Measurements from ENCODE around the gene CYFIP2. TPM values are rescaled to one million over a fixed set of nuclear protein-coding genes. Genes with fewer than 3 reads are reported as not detected.

Gene CYFIP2
- total and polyA plus RNA-seq, 2 donors (not counting 1 experiment from before 2014, with no cell fraction given), result 5.0 to 27.6 TPM

DNA sequence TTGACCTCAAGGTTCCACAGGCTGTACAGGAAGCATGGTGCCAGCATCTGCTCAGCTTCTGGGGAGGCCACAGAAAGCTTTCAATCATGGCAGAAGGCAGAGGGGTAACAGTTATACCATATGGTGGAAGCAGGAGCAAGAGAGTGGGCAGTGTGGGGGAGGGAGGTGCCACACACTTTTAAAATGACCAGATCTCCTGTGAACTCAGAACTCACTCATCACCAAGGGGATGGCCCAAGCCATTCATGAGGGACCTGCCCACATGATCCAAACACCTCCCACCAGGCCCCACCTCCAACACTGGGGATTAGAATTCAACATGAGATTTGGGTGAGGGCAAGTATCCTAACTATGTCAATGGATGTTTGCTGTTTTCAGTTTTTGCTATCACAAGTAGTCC lies 16.2 kb downstream of the CYFIP2 start:
- no peaks in the 10 kb centered on the region for H3K9me3 ChIP-seq (ENCODE audit: control insufficient read depth, insufficient read depth, low read depth, low read length)
- H3K4me1 ChIP-seq (ENCODE audit: control insufficient read depth, extremely low read depth, insufficient read depth, low read length), result no peaks in the 10 kb centered on the region
- no peak for DNase-seq (ENCODE audit: low read depth in 2 of 2)
- no peaks in the 10 kb centered on the region for H3K27me3 ChIP-seq (ENCODE audit: control insufficient read depth, insufficient read depth, low read length)
- H3K27ac ChIP-seq (ENCODE audit: insufficient read depth, low read length), result no peak overlapping the region
- H4K20me1 ChIP-seq (ENCODE audit: control insufficient read depth, extremely low read depth, insufficient read depth, low read length), result no peaks in the 10 kb centered on the region
- no peaks in the 10 kb centered on the region for H3K79me2 ChIP-seq (ENCODE audit: control insufficient read depth, insufficient read depth, low read length)
- H3K9ac ChIP-seq (ENCODE audit: insufficient read depth, low read length), result no peak overlapping the region
- H2AFZ ChIP-seq (ENCODE audit: low read length), result no peak overlapping the region
- no peak overlapping the region for H3K4me3 ChIP-seq (replicated peaks in 1 of 4; ENCODE audit: control extremely low read depth in 1 of 4, insufficient read depth in 1 of 4, low read depth in 3 of 4, low read length in 4 of 4)
- H3K4me2 ChIP-seq (ENCODE audit: extremely low read depth, insufficient read depth, low read length), result no peak overlapping the region
- no peak for TF ChIP-seq CTCF (conservative IDR thresholded peaks at IDR 0.05 in 1 of 2, IDR thresholded peaks at IDR 0.05 in 1 of 2; ENCODE audit: low read depth in 1 of 2, low read length in 2 of 2)
- no peak for TF ChIP-seq EZH2 (IDR thresholded peaks at IDR 0.05; ENCODE audit: low read length, missing control alignments)
- H3K36me3 ChIP-seq (ENCODE audit: control insufficient read depth, insufficient read depth, low read length), result no peaks in the 10 kb centered on the region

DNA sequence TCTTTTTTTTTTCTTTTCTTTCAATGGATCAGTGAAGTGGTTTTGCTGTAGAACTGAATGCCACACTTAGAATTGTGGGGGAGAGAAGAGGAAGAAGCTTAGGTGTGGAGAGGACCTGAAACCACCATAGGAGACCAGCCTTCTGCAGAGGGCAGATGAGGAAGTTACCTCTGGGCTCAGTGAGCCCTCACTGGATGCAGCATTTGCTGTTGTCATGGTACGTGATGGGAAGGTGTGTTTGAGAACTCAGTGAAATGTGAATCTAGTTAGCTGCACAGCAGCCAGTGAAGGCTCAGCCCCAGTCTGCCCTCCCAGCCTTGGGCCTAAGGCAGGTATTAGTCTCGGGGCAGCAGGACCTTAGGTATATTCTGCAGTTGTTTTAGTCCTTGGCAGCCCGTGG lies 17.5 kb downstream of the CYFIP2 start:
- no peaks in the 10 kb centered on the region for H3K79me2 ChIP-seq (ENCODE audit: control insufficient read depth, insufficient read depth, low read length)
- no peak overlapping the region for H3K27ac ChIP-seq (ENCODE audit: insufficient read depth, low read length)
- no peaks in the 10 kb centered on the region for H3K36me3 ChIP-seq (ENCODE audit: control insufficient read depth, insufficient read depth, low read length)
- no peaks in the 10 kb centered on the region for H3K4me1 ChIP-seq (ENCODE audit: control insufficient read depth, extremely low read depth, insufficient read depth, low read length)
- no peaks in the 10 kb centered on the region for H3K27me3 ChIP-seq (ENCODE audit: control insufficient read depth, insufficient read depth, low read length)
- no peak for DNase-seq (ENCODE audit: low read depth in 2 of 2)
- H3K4me3 ChIP-seq (replicated peaks in 1 of 4; ENCODE audit: control extremely low read depth in 1 of 4, insufficient read depth in 1 of 4, low read depth in 3 of 4, low read length in 4 of 4), result no peak overlapping the region
- H3K9me3 ChIP-seq (ENCODE audit: control insufficient read depth, insufficient read depth, low read depth, low read length), result no peaks in the 10 kb centered on the region
- H3K9ac ChIP-seq (ENCODE audit: insufficient read depth, low read length), result no peak overlapping the region
- no peak overlapping the region for H2AFZ ChIP-seq (ENCODE audit: low read length)
- no peaks in the 10 kb centered on the region for H4K20me1 ChIP-seq (ENCODE audit: control insufficient read depth, extremely low read depth, insufficient read depth, low read length)
- no peak overlapping the region for H3K4me2 ChIP-seq (ENCODE audit: extremely low read depth, insufficient read depth, low read length)
- no peak for TF ChIP-seq EZH2 (IDR thresholded peaks at IDR 0.05; ENCODE audit: low read length, missing control alignments)
- TF ChIP-seq CTCF (conservative IDR thresholded peaks at IDR 0.05 in 1 of 2, IDR thresholded peaks at IDR 0.05 in 1 of 2; ENCODE audit: low read depth in 1 of 2, low read length in 2 of 2), result no peak

DNA sequence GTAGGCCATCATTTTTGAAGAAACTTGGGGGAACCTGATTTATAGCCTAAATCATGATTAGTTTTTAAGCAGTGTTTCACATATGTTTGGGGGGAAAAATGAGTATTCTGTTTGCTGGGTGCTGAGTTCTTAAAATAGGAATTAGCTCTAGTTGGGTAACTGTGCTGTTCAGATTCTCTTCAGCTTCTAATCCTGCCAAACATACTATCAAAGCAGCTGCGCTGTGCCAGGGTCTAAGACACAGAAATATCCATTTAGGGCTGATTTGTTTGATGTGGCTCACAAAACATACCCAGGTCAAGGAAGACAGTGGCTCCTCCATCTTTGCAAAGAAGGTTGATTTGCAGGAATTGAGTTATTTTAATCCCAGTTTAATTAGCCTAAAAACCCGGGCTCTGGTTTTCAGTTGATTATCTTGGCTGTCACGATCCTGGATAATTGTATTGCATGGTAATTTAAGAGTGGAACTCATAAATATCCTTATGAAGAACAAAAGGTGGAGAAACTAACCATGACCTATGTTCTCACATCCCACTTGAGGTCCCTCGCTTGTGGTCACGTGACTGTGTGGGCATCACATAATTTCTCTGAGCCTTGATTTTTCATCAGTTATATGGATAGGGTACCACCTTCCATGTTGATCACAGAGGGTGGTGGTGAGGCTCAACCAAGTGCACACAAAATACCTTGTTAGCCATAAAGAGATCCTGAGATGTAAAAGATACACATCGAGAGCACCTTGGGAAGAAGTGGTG lies 18.7 kb downstream of the CYFIP2 start:
- no peaks in the 10 kb centered on the region for H3K79me2 ChIP-seq (ENCODE audit: control insufficient read depth, insufficient read depth, low read length)
- no peak overlapping the region for H3K4me3 ChIP-seq (replicated peaks in 1 of 4; ENCODE audit: control extremely low read depth in 1 of 4, insufficient read depth in 1 of 4, low read depth in 3 of 4, low read length in 4 of 4)
- H3K27me3 ChIP-seq (ENCODE audit: control insufficient read depth, insufficient read depth, low read length), result no peaks in the 10 kb centered on the region
- H3K9me3 ChIP-seq (ENCODE audit: control insufficient read depth, insufficient read depth, low read depth, low read length), result no peaks in the 10 kb centered on the region
- no peaks in the 10 kb centered on the region for H3K36me3 ChIP-seq (ENCODE audit: control insufficient read depth, insufficient read depth, low read length)
- DNase-seq (ENCODE audit: low read depth in 2 of 2), result no peak
- no peak overlapping the region for H3K4me2 ChIP-seq (ENCODE audit: extremely low read depth, insufficient read depth, low read length)
- H3K27ac ChIP-seq (ENCODE audit: insufficient read depth, low read length), result no peak overlapping the region
- no peak overlapping the region for H2AFZ ChIP-seq (ENCODE audit: low read length)
- no peaks in the 10 kb centered on the region for H4K20me1 ChIP-seq (ENCODE audit: control insufficient read depth, extremely low read depth, insufficient read depth, low read length)
- TF ChIP-seq EZH2 (IDR thresholded peaks at IDR 0.05; ENCODE audit: low read length, missing control alignments), result no peak
- TF ChIP-seq CTCF (conservative IDR thresholded peaks at IDR 0.05 in 1 of 2, IDR thresholded peaks at IDR 0.05 in 1 of 2; ENCODE audit: low read depth in 1 of 2, low read length in 2 of 2), result no peak
- no peaks in the 10 kb centered on the region for H3K4me1 ChIP-seq (ENCODE audit: control insufficient read depth, extremely low read depth, insufficient read depth, low read length)
- no peak overlapping the region for H3K9ac ChIP-seq (ENCODE audit: insufficient read depth, low read length)

All from fibroblast of lung (primary cell).